ENCODE results near the gene CPNE2.

GRCh38 chr16:57115514-57116182, 23.3 kb downstream of the CPNE2 start:
- no peak for TF ChIP-seq CTCF (IDR thresholded peaks at IDR 0.05)
- TF ChIP-seq POLR2A (IDR thresholded peaks at IDR 0.05), result no peak

Measured in lower leg skin (tissue), 3 donors.